Activated CD4-positive, alpha-beta T cell treated with anti-CD3 and anti-CD28 coated beads, Interleukin-2, amount 50 U/mL, for 24 hours (primary cell): ENCODE measurements around the gene PLEKHM1.
A peak's percentile ranks its signal among the peaks of the same experiment; 100 is the strongest.

Experiments
- DNase-seq, 2 donors: peaks; one replicate each; pipeline ENCODE4 v3.0.0-alpha.2; 2020; ENCODE audit warnings: low read depth in 1 of 2, low spot score in 1 of 2

Gene PLEKHM1

GRCh38 chr17:45427181-45427835 is 63.2 kb downstream of the PLEKHM1 start:
- DNase-seq = no peak

- no peak for DNase-seq
These were observed 64.0 kb downstream of the PLEKHM1 start for GRCh38 chr17:45426561-45426960.

GRCh38 chr17:45425984-45426413 is 64.5 kb downstream of the PLEKHM1 start:
- no peak for DNase-seq

- no peak for DNase-seq
These were observed 65.2 kb downstream of the PLEKHM1 start for GRCh38 chr17:45425125-45425983.

- DNase-seq = no peak
These were observed 65.8 kb downstream of the PLEKHM1 start for GRCh38 chr17:45424769-45425124.

- DNase-seq = no peak
These were observed 66.6 kb downstream of the PLEKHM1 start for GRCh38 chr17:45423975-45424335.

- DNase-seq = no peak
These were observed 67.1 kb downstream of the PLEKHM1 start for GRCh38 chr17:45423304-45423974.

GRCh38 chr17:45414990-45415881 is 75.3 kb downstream of the PLEKHM1 start:
- no peak for DNase-seq

GRCh38 chr17:45413498-45413923 is 77.0 kb downstream of the PLEKHM1 start:
- no peak for DNase-seq

- no peak for DNase-seq
These were observed 79.0 kb downstream of the PLEKHM1 start for GRCh38 chr17:45411348-45412105.

- peak; percentile 42 to 49 for DNase-seq
These were observed 80.1 kb downstream of the PLEKHM1 start for GRCh38 chr17:45410144-45411091.

- DNase-seq = no peak
These were observed 80.9 kb downstream of the PLEKHM1 start for GRCh38 chr17:45409659-45410076.

GRCh38 chr17:45408611-45409421 is 81.7 kb downstream of the PLEKHM1 start:
- DNase-seq = no peak

- no peak for DNase-seq
These were observed 84.4 kb downstream of the PLEKHM1 start for GRCh38 chr17:45406107-45406506.

- DNase-seq = no peak
These were observed 85.1 kb downstream of the PLEKHM1 start for GRCh38 chr17:45405250-45406086.

GRCh38 chr17:45404870-45405249 is 85.7 kb downstream of the PLEKHM1 start:
- no peak for DNase-seq

GRCh38 chr17:45403906-45404490 is 86.5 kb downstream of the PLEKHM1 start:
- no peak for DNase-seq
